D721Med (cell line): ENCODE data around the gene TOB1.

Experiments used
- DNase-seq: peaks from one replicate; pipeline ENCODE4 v3.0.0; 2011; ENCODE audit warnings: low spot score; ENCODE audit not compliant: insufficient read length
- FAIRE-seq: peaks from 2 replicates; lab custom pipeline; 2011; peaks lifted over from hg19 to GRCh38; lab: Jason Lieb, UNC
- TF ChIP-seq, protein P1 (sequence below): IDR thresholded peaks from 2 replicates; pipeline ENCODE4 v1.5.1; 2012; ENCODE audit warnings: mild to moderate bottlenecking, control low read depth; ENCODE audit not compliant: insufficient read depth; ENCODE audit errors: missing control alignments

Gene TOB1

DNA sequence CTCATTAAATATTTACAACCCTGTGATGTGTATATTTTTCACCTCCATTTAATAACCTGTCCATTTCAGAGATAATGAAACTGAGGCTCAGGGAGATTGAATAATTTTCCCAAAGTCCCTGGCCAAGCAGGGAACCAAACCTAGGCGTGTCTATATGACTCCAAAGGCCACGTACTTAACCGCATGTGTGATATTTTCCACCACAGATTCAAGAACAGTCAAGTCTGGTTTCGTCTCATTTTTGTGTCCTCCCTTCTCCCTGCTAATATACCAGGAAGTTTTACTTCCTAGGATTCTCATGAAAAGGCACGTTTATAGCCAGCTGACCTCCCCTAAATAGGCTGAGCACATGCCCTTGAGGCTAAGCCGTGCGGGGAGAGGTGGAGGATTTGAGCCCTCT lies 15.5 kb downstream of the TOB1 start:
- TF ChIP-seq, protein P1, sequence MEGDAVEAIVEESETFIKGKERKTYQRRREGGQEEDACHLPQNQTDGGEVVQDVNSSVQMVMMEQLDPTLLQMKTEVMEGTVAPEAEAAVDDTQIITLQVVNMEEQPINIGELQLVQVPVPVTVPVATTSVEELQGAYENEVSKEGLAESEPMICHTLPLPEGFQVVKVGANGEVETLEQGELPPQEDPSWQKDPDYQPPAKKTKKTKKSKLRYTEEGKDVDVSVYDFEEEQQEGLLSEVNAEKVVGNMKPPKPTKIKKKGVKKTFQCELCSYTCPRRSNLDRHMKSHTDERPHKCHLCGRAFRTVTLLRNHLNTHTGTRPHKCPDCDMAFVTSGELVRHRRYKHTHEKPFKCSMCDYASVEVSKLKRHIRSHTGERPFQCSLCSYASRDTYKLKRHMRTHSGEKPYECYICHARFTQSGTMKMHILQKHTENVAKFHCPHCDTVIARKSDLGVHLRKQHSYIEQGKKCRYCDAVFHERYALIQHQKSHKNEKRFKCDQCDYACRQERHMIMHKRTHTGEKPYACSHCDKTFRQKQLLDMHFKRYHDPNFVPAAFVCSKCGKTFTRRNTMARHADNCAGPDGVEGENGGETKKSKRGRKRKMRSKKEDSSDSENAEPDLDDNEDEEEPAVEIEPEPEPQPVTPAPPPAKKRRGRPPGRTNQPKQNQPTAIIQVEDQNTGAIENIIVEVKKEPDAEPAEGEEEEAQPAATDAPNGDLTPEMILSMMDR, result no peak
- DNase-seq, result no peak
- FAIRE-seq, result no peak

DNA sequence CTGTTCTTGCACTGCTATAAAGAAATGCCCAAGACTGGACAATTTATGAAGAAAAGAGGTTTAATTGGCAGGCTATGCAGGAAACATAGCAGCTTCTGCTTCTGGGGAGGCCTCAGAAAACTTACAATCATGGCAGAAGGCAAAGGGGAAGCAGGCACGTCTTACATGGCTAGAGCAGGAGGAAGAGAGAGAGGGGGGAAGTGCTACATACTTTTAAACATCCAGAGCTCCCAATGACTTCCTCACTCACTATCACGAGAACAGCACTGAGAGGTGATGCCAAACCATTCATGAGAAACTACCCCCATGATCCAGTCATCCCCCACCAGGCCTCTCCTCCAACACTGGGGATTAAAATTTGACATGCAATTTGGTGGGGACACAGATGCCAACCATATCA lies 17.4 kb downstream of the TOB1 start:
- TF ChIP-seq, protein P1, result no peak
- DNase-seq, result no peak
- no peak for FAIRE-seq

DNA sequence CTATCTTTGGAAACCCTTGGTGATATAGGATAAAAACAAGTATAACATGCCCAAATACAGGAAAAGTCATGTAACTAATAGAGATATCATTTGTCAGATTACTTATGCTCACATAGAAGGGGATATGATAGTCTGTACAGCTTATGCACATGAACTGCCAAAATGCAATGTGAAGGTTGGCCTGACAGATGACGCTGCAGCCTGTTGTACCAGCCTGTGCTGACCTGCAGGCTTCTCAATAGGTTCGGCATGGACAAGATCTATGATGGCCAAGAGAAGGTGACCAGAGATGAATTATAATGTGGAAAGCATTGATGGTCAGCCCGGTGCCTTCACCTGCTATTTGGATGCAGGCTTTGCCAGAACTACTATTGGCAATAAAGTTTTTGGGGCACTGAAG lies 18.1 kb downstream of the TOB1 start:
- DNase-seq (no peak), FAIRE-seq (no peak)
- TF ChIP-seq, protein P1, result no peak

DNA sequence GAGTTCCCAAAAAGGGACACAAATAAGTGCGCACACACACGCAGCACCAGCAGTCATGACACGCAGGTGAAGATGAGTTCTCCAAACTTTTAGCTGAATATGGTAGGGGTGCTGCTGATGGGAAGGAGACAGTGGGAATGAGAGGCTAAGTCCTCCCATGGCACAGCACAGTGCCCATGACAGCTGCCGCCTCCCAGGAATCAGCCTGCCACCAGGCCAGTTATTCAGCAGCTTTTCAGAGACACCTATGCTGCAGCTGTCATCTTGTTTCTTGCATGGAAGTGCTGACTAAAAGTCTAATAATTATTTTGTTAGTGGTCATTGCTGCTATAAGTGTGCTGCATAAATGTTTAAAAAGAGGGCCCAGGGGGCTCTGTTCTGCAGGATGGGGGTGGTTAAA lies 18.6 kb downstream of the TOB1 start:
- TF ChIP-seq, protein P1, result no peak
- DNase-seq (no peak), FAIRE-seq (no peak)

DNA sequence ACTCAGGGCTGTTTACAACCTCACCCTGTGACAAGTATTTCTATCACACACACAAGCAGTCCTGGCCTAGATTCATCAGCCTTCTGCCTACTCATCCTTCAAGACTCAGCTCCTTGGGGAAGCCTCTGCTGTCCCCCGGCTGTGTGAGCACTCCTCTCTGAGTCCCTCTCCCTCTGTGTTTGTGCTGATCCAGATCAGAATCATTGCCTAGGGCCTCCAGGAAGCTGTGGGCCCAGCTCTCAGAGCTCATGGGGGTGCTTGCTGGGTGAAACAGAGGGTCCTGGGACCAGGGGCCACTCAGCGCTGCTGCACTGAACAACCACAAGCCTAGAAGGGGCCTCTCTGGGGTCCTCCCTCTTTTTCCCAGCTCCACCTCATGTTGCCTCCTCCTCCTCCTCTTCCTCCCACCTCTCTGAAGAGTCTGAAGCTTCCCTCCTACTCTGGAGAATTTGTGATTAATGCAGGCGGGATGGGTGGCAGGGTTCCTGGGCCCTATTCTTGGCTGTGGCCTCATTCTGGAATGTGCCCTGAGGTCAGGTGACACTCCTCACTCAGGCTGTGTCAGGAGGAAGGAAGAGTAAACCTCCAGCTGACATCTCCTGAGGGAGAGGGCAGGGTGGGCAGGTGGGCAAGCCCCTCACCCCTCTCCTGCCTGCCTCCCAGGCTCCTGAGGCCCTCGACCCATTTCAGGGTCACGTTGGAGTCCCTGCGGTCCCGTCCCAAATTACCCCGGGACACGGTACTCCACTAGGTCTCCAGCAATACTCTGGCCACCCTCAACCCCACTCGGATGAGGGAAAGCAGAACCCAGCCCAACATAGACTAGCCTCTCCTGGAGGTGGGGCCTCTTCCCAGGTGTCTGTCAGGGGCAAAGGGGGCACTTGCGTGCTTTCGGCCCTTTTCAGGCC lies 20.7 kb downstream of the TOB1 start:
- DNase-seq (no peak), FAIRE-seq (no peak)
- TF ChIP-seq, protein P1, result no peak

DNA sequence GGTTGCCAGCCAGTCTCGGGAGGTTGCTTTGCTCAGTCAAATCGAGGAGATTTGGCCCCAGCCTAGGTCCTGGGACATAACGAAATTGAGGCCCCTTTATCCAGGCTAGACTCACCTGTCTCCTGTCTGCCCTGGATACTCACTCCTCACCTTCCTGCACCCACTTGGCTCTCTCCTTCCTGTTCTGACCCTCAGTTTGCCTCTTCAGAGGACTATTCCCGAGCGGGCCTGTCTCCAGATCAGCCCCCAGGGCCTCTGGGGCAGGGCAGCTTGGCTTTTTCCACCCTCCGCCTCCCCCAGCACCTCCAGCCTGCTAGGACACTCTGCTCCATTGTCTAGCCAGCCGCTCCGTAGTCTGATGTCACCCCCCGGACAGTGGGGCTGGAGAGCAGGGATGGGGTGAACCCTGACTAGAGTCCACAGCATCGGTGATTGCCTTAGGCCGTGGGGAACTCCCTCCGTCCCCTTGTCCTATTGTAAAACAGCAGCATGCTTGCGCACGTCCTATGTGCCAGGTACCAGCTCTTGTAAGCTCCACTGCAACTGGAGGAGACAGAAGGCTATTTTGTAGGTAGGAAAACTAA lies 21.9 kb downstream of the TOB1 start:
- no peak for FAIRE-seq

More for the DNA sequence above, 21.9 kb downstream of the TOB1 start:
- DNase-seq, result no peak
- TF ChIP-seq, protein P1, result no peak
